Subcutaneous adipose tissue (tissue), 4 donors: ENCODE data around the gene GAREM1. TPM values are rescaled to one million over a fixed set of nuclear protein-coding genes. Genes with fewer than 3 reads are reported as not detected.

Experiments used
- CTCF ChIP-seq: fragments of 450-650 bp; IDR thresholded peaks from one replicate; pipeline ENCODE4 v1.5.1; 2016; ENCODE audit warnings: low read depth, mild to moderate bottlenecking, control low read depth, antibody characterized with exemption, moderate library complexity
- total RNA-seq, 4 donors: library from RNA; depleted of rRNA; stranded (reverse); fragments of >200 nt; gene quantifications; one replicate each; pipeline ENCODE4 v1.1.0, GENCODE V29; 2016

Gene GAREM1
- total RNA-seq, 4 donors from 2014 or later: 12.6 to 40.9 (median 18.3) TPM

GRCh38 chr18:32443033-32443705 lies 27.5 kb downstream of the GAREM1 start:
- TF ChIP-seq CTCF: no peak

GRCh38 chr18:32442575-32442974 lies 28.1 kb downstream of the GAREM1 start:
- no peak for TF ChIP-seq CTCF

- TF ChIP-seq CTCF: no peak
Measured at GRCh38 chr18:32441533-32441932, 29.1 kb downstream of the GAREM1 start.

GRCh38 chr18:32440518-32440917 lies 30.2 kb downstream of the GAREM1 start:
- TF ChIP-seq CTCF: no peak

- no peak for TF ChIP-seq CTCF
Measured at GRCh38 chr18:32439802-32440201, 30.9 kb downstream of the GAREM1 start.

- TF ChIP-seq CTCF: no peak
Measured at GRCh38 chr18:32439241-32439640, 31.4 kb downstream of the GAREM1 start.

- no peak for TF ChIP-seq CTCF
Measured at GRCh38 chr18:32438173-32438572, 32.5 kb downstream of the GAREM1 start.
